Sigmoid colon (tissue), 4 donors: ENCODE measurements around the gene RAB36.

Source experiments
- EP300 ChIP-seq, 4 donors: sonication (generic); formaldehyde crosslinking; IDR thresholded peaks; one replicate each; pipeline ENCODE4 v1.6.1; 2017; ENCODE audit warnings: antibody characterized with exemption in 4 of 4
- POLR2A ChIP-seq, 2 donors: fragments of 450-650 bp; IDR thresholded peaks; one replicate each; pipeline ENCODE4 v1.6.1; 2016; ENCODE audit warnings: antibody characterized with exemption in 2 of 2, mild to moderate bottlenecking in 2 of 2, moderate library complexity in 2 of 2

DNA sequence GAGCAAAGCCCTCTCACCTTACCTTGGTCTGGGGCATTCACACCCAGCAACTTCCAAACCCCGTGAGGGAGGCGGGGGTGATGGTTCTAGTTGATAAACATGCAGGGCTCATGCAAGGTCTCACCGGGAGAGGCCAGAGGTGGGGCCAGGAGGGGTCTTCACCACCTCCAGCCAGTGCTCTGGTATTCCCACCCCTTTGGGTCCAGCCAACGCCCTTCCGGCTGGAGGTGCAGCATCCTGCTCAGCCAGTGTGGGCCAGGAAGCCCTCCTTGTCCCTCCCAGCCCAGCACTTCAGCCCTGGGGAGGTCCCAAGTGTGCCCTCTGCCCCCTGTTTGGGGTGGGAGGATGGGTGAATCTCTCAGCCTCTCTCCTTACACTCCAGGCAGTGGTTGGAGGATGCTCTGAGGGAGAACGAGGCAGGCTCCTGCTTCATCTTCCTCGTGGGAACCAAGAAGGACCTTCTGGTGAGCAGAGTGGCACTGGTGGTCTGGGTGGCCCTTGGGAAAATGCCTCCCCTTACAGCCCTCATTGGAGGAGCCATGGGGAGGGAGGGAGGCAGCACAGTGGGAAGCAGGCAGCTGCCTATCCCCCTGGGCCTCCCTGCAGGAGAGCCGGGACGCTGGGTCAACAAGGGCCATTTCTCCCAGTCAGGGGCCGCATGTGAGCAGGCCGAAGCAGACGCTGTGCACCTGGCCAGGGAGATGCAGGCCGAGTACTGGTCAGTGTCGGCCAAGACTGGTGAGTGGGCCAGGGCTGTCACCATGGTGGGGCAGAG lies 13.4 kb downstream of the RAB36 start:
- TF ChIP-seq POLR2A (IDR thresholded peaks at IDR 0.05), result no peak
- no peak for TF ChIP-seq EP300 (IDR thresholded peaks at IDR 0.05)
